Measurements from ENCODE around the gene ZNF366.

The ZNF366 gene

DNA sequence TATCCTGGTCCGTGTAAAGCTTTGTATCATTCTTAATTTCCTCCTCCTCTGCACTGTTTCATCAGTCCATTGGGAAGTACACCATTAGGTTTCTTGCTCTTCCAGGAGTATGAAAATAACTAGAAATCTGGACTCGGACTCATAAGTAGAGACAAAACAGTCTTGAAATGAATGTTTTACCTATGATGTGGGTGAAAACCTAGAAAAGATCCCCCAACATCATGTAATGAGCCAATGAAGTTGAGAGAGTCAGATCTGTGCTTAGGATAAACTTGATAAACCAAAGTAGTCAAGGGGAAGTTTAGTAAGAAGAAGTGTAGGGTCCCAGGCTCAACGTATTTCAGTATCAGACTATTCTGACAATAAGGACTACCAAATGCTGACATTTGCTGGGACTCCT is 25.2 kb downstream of the ZNF366 start:
- Histone ChIP-seq H3K4me3 (ENCODE audit: insufficient read depth, low read length, poor library complexity, severe bottlenecking) (no peak overlapping the region), H3F3A (ENCODE audit: insufficient read depth) (no peaks in the 10 kb centered on the region), H3K36me3 (ENCODE audit: low read length) (no peaks in the 10 kb centered on the region), H3K27me3 (ENCODE audit: low read length) (no peaks in the 10 kb centered on the region), H3K9me3 (ENCODE audit: insufficient read depth, low read length) (no peaks in the 10 kb centered on the region), H3K9me2 (replicated peaks; ENCODE audit: insufficient read depth, low read length) (no peaks in the 10 kb centered on the region), H2AFZ (ENCODE audit: low read depth, low read length, severe bottlenecking) (no peak overlapping the region), H3K9ac (ENCODE audit: low read length) (no peak overlapping the region), H4K20me1 (ENCODE audit: low read depth, low read length) (no peaks in the 10 kb centered on the region), H3K4me2 (ENCODE audit: low read depth, low read length, poor library complexity, severe bottlenecking) (no peak overlapping the region), H3K79me2 (ENCODE audit: insufficient read depth, low read length) (no peaks in the 10 kb centered on the region), H3K27ac (ENCODE audit: low read depth, low read length) (no peak overlapping the region)
- no peak for TF ChIP-seq EZH2phosphoT487 (conservative IDR thresholded peaks at IDR 0.05; ENCODE audit: low read length)
- TF ChIP-seq, protein P1, sequence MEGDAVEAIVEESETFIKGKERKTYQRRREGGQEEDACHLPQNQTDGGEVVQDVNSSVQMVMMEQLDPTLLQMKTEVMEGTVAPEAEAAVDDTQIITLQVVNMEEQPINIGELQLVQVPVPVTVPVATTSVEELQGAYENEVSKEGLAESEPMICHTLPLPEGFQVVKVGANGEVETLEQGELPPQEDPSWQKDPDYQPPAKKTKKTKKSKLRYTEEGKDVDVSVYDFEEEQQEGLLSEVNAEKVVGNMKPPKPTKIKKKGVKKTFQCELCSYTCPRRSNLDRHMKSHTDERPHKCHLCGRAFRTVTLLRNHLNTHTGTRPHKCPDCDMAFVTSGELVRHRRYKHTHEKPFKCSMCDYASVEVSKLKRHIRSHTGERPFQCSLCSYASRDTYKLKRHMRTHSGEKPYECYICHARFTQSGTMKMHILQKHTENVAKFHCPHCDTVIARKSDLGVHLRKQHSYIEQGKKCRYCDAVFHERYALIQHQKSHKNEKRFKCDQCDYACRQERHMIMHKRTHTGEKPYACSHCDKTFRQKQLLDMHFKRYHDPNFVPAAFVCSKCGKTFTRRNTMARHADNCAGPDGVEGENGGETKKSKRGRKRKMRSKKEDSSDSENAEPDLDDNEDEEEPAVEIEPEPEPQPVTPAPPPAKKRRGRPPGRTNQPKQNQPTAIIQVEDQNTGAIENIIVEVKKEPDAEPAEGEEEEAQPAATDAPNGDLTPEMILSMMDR (IDR thresholded peaks at IDR 0.05; ENCODE audit: insufficient read depth, low read length, poor library complexity, severe bottlenecking): no peak

DNA sequence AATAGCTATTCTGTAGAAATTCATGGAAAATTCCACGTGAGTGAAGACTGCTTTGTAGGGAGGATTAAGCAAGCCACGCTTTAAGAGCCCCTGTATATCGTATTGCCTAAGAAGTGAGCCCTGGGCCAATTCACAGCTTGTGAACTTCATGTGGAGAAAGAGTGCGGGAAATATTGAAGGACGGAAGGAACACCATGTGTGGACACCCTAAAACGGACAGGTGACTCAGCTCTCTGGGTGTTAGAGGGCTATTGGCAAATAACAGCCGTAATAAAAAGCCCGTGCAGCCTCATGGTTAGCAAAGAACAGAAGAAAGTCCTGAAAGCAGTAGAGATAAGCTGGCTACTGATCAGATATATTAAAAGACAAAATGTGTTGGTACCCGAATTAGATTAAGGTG is 26.4 kb downstream of the ZNF366 start:
- Histone ChIP-seq H3K9me3 (ENCODE audit: insufficient read depth, low read length) (no peaks in the 10 kb centered on the region), H3K36me3 (ENCODE audit: low read length) (no peaks in the 10 kb centered on the region), H3K9ac (ENCODE audit: low read length) (no peak overlapping the region), H3K4me2 (ENCODE audit: low read depth, low read length, poor library complexity, severe bottlenecking) (no peak overlapping the region), H3K27ac (ENCODE audit: low read depth, low read length) (no peak overlapping the region), H3K27me3 (ENCODE audit: low read length) (no peaks in the 10 kb centered on the region), H3K79me2 (ENCODE audit: insufficient read depth, low read length) (no peaks in the 10 kb centered on the region), H3K9me2 (replicated peaks; ENCODE audit: insufficient read depth, low read length) (no peaks in the 10 kb centered on the region), H2AFZ (ENCODE audit: low read depth, low read length, severe bottlenecking) (no peak overlapping the region), H3K4me3 (ENCODE audit: insufficient read depth, low read length, poor library complexity, severe bottlenecking) (no peak overlapping the region), H3F3A (ENCODE audit: insufficient read depth) (no peaks in the 10 kb centered on the region), H4K20me1 (ENCODE audit: low read depth, low read length) (no peaks in the 10 kb centered on the region)
- no peak for TF ChIP-seq EZH2phosphoT487 (conservative IDR thresholded peaks at IDR 0.05; ENCODE audit: low read length)
- TF ChIP-seq, protein P1 (IDR thresholded peaks at IDR 0.05; ENCODE audit: insufficient read depth, low read length, poor library complexity, severe bottlenecking): no peak

DNA sequence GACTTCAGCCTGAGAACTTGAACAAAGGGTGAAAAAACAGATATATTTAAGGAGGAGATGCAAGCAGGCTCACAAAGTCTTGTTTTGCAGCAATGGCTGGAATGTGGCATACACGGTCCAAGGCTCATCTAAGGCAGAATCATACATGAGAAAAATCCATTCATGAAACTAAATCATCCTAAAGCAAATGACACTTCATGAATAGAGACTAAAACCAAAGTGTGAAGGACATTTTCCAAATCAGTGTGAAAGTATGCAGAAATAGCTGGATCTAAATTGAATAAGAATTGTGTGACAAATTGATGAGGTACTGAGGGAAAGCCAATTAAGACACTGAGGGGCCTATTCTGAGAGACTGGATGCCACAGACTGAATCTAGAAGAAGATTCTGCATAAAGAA is 27.3 kb downstream of the ZNF366 start:
- no peak overlapping the region for H3K9ac ChIP-seq (ENCODE audit: low read length)
- H3K4me3 ChIP-seq (ENCODE audit: insufficient read depth, low read length, poor library complexity, severe bottlenecking): no peak overlapping the region
- no peaks in the 10 kb centered on the region for H3K36me3 ChIP-seq (ENCODE audit: low read length)
- no peaks in the 10 kb centered on the region for H3K79me2 ChIP-seq (ENCODE audit: insufficient read depth, low read length)
- H2AFZ ChIP-seq (ENCODE audit: low read depth, low read length, severe bottlenecking): no peak overlapping the region
- no peak overlapping the region for H3K4me2 ChIP-seq (ENCODE audit: low read depth, low read length, poor library complexity, severe bottlenecking)
- no peaks in the 10 kb centered on the region for H3K27me3 ChIP-seq (ENCODE audit: low read length)
- H3K9me2 ChIP-seq (replicated peaks; ENCODE audit: insufficient read depth, low read length): no peaks in the 10 kb centered on the region
- H4K20me1 ChIP-seq (ENCODE audit: low read depth, low read length): no peaks in the 10 kb centered on the region
- no peaks in the 10 kb centered on the region for H3F3A ChIP-seq (ENCODE audit: insufficient read depth)
- H3K27ac ChIP-seq (ENCODE audit: low read depth, low read length): no peak overlapping the region
- TF ChIP-seq, protein P1 (IDR thresholded peaks at IDR 0.05; ENCODE audit: insufficient read depth, low read length, poor library complexity, severe bottlenecking): no peak
- TF ChIP-seq EZH2phosphoT487 (conservative IDR thresholded peaks at IDR 0.05; ENCODE audit: low read length): no peak
- H3K9me3 ChIP-seq (ENCODE audit: insufficient read depth, low read length): no peaks in the 10 kb centered on the region
